Activated B cell treated with CpG ODN at 0.5 μM for 24 hours (primary cell): ENCODE results near the gene C5orf15. TPM values are rescaled to one million over a fixed set of nuclear protein-coding genes. Genes with fewer than 3 reads are reported as not detected.

Experiments used
- ATAC-seq: fragments of 200-7000 bp; cut with Tn5 transposase; one replicate; pipeline ENCODE4 v1.10.0; 2021; ENCODE audit warnings: low read depth, mild to moderate bottlenecking, moderate library complexity
- CTCF ChIA-PET: fragments of 350-600 bp; sonication (Branson Sonifier 250); formaldehyde crosslinking; loops from one replicate; lab custom pipeline; 2021; ENCODE audit warnings: antibody characterized with exemption; lab: Charles Lee
- POLR2A ChIA-PET: fragments of 350-600 bp; sonication (Branson Sonifier 250); formaldehyde crosslinking; loops from one replicate; lab custom pipeline; 2021; ENCODE audit warnings: antibody characterized with exemption; lab: Charles Lee
- DNase-seq: peaks from one replicate; pipeline ENCODE4 v3.0.0; 2022
- H3K27ac Mint-ChIP-seq: one replicate; pipeline ENCODE4 v1.8.0; 2020; ENCODE audit warnings: mixed read lengths
- H3K27me3 Mint-ChIP-seq: one replicate; pipeline ENCODE4 v1.8.0; 2021; ENCODE audit warnings: mixed read lengths
- H3K36me3 Mint-ChIP-seq: one replicate; pipeline ENCODE4 v1.8.0; 2021; ENCODE audit warnings: low read depth, mixed read lengths
- H3K4me1 Mint-ChIP-seq: one replicate; pipeline ENCODE4 v1.8.0; 2021; ENCODE audit warnings: mixed read lengths
- H3K4me3 Mint-ChIP-seq: one replicate; pipeline ENCODE4 v1.8.0; 2020; ENCODE audit warnings: mild to moderate bottlenecking, mixed read lengths
- H3K9me3 Mint-ChIP-seq: one replicate; pipeline ENCODE4 v1.8.0; 2020; ENCODE audit warnings: mixed read lengths
- intact Hi-C: fragments of 100-400 bp; cut with micrococcal nuclease; formaldehyde crosslinking; loops from one replicate; pipeline ENCODE4 v1.15.1; 2024
- total RNA-seq: library from RNA; stranded (reverse); gene quantifications from 2 replicates; pipeline ENCODE4 v1.2.3, GENCODE V29; 2022
- TF ChIP-seq, protein P1 (sequence below): fragments of 200-600 bp; IDR thresholded peaks from one replicate; pipeline ENCODE4 v1.8.0; 2022; ENCODE audit warnings: antibody characterized with exemption, mild to moderate bottlenecking

C5orf15 gene
- total RNA-seq, 1 donor from 2014 or later = 25.7 TPM

DNA sequence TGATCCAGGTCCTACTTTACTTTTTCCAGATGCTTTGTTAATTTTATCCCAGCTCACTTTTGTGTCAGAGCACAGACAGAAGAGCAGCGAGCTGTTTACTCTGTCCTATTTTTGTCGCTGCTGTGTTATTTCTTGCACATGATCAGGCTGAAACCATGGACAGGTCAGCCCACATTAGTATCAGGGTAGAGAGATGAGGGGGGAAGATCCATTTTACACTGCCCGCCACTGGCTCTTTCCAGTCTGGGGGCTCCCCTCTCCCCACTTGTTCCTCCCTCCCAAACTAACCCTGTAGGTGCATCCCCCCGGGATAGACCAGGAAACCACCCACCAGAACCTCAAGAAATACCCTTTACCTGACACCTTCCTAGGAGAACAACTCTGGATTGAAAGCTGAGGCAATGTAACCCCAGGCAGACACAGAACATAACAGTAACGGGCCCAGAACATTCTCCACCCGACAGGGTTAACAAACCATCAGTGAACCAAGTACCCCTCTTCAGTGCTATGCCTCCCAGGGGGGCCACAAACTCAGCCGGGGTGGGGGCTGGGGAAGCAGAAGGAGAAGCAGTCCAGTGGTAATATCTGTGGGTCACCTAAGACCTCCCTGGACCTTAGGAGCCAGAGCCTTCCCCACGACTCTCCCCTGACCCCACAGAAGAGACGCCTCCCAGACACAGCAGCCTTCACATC lies 26.0 kb upstream of the C5orf15 start:
- Mint-ChIP-seq H3K27me3 (no peaks in the 10 kb centered on the region), H3K36me3 (peaks cover 26% of the 10 kb centered on the region), H3K4me1 (peaks cover 55% of the 10 kb centered on the region), H3K27ac (no peak overlapping the region), H3K4me3 (no peak overlapping the region), H3K9me3 (no peaks in the 10 kb centered on the region)
- ATAC-seq (no peak), DNase-seq (no peak)
- CTCF ChIA-PET = interaction anchor here (2.5 kb wide), 1 partner anchor 15 kb away, joined by 8 read pairs; no protein-coding TSS in a partner anchor
- POLR2A ChIA-PET = interaction anchor here (0.5 kb wide), 1 partner anchor 18 kb away, joined by 5 read pairs; no protein-coding TSS in a partner anchor
- intact Hi-C loops = no loop called here
- TF ChIP-seq, protein P1, sequence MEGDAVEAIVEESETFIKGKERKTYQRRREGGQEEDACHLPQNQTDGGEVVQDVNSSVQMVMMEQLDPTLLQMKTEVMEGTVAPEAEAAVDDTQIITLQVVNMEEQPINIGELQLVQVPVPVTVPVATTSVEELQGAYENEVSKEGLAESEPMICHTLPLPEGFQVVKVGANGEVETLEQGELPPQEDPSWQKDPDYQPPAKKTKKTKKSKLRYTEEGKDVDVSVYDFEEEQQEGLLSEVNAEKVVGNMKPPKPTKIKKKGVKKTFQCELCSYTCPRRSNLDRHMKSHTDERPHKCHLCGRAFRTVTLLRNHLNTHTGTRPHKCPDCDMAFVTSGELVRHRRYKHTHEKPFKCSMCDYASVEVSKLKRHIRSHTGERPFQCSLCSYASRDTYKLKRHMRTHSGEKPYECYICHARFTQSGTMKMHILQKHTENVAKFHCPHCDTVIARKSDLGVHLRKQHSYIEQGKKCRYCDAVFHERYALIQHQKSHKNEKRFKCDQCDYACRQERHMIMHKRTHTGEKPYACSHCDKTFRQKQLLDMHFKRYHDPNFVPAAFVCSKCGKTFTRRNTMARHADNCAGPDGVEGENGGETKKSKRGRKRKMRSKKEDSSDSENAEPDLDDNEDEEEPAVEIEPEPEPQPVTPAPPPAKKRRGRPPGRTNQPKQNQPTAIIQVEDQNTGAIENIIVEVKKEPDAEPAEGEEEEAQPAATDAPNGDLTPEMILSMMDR = no peak

DNA sequence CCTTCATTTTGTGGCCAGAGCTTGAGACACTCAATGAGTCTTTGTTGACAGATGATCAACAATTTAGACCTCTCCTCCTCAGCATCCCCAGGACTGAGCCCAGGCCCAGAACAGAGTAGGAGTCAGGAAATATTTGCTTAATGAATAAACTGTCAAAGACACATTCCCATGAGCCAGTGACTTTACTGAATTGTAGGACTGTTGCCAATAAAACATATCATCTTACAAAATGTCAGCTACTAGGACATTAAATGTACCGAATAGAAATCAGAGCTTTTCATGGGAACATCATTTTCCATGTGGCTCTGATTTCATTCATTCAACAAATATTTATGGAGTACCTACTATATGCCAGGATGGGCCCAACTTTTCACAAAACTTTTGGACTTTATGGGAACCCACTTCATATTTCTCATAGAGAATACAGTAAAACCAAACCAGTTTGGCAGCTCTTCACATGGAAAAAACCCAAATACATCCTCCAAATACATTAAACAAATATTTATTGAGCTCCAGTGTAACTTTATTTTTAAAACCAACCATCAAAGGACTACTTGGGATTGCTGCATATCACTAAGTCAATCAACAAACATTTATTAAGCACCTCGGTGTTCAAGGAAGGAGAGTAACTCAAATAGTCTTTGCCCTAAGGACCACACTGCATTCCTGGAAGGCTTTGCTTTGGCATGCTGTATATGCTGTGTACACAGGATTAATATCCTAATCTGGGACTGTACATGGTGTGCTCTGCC lies 24.9 kb upstream of the C5orf15 start:
- CTCF ChIA-PET = interaction anchor here (0.8 to 2.5 kb wide), 2 partner anchors 14 to 890 kb away, joined by 3 to 8 read pairs; no protein-coding TSS in a partner anchor
- Mint-ChIP-seq H3K36me3 (peaks cover 34% of the 10 kb centered on the region), H3K4me1 (peaks cover 52% of the 10 kb centered on the region), H3K9me3 (no peaks in the 10 kb centered on the region), H3K4me3 (no peak overlapping the region), H3K27me3 (no peaks in the 10 kb centered on the region), H3K27ac (no peak overlapping the region)
- ATAC-seq = no peak
- TF ChIP-seq, protein P1 = no peak
- POLR2A ChIA-PET = interaction anchor here (0.6 to 1.4 kb wide), 4 partner anchors 12 to 125 kb away, joined by 3 to 4 read pairs (median 4); no protein-coding TSS in a partner anchor
- intact Hi-C loops = no loop called here
- no peak for DNase-seq

DNA sequence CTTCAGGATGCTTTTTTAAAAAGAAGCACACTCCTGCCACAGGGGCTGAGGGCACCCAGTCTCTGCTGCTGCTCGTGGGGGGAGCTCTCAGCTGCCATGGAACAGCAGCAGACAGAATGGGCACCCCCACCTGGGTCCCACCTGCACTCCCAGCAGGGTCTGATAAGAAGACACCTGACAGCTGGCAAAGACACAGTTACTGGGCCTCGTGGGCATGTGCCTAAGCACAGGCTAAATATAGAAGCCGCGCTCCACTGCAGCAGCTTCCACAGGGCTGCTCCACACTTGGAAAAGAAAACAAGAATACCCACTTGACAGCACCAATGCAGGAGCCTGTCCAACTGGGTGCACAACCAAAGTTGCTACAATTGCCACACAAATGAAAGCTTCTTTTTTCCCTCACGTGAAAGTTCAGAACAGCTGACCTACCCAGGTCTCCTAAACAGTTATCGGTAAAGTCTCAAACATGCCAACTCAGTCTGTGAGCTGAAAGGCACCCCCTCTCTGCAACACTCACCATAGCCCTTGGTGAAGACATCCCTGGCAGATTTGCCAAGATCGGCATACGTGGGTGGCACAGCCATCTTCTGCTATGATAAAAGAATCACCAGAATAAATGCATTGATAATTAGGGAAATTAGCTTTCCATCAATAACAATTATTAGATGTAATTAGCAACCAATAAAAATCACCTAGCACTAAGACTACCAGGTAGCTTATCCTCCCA lies 24.2 kb upstream of the C5orf15 start:
- Mint-ChIP-seq H3K36me3 (peaks cover 38% of the 10 kb centered on the region), H3K4me1 (peaks cover 47% of the 10 kb centered on the region), H3K27me3 (no peaks in the 10 kb centered on the region), H3K4me3 (no peak overlapping the region), H3K27ac (no peak overlapping the region), H3K9me3 (no peaks in the 10 kb centered on the region)
- TF ChIP-seq, protein P1 = no peak
- POLR2A ChIA-PET = interaction anchor here (0.6 to 1.4 kb wide), 5 partner anchors 13 to 126 kb away, joined by 3 to 4 read pairs (median 3); no protein-coding TSS in a partner anchor
- ATAC-seq = no peak
- intact Hi-C loops = no loop called here
- no peak for DNase-seq
- CTCF ChIA-PET = interaction anchor here (0.8 to 2.5 kb wide), 2 partner anchors 13 to 890 kb away, joined by 3 to 8 read pairs; no protein-coding TSS in a partner anchor

DNA sequence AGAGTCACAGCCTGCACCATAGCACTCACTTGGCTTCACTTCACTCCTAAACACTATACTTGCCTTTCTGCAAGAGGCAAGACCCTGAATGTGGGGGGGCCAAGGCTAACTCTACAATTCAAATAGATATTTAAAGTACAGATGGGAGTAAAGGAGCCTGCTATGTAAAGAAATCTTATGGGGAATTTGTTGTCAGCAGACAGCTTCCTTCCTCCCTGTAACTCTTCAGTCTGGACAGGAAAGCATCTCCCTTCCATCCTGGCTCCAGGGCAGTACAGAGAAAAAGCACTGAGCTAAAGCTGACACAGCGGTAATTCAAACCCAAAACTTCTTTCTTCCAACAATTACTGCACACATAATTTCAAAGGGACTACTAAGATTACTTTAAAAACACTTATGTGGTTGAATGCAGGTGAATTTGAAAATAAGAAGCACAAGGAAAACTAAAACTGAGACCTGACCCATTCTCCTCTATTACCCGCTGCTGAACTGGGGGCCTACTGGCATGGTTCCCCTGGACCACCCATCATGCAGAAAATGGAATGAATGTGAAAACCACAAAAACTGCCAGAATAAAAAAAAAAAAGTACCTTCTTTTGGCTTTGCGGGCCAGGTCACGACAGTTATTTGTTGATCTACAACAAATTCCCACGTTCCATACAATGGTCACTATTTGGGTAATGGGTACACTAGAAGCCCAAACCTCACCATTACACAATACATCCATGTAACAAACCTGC lies 22.9 kb upstream of the C5orf15 start:
- ATAC-seq = no peak
- Mint-ChIP-seq H3K4me3 (no peak overlapping the region), H3K27me3 (no peaks in the 10 kb centered on the region), H3K9me3 (no peaks in the 10 kb centered on the region), H3K36me3 (peaks cover 48% of the 10 kb centered on the region), H3K4me1 (peaks cover 39% of the 10 kb centered on the region), H3K27ac (no peak overlapping the region)
- CTCF ChIA-PET = interaction anchor here (0.9 kb wide), 1 partner anchor 48 kb away, joined by 3 read pairs; no protein-coding TSS in a partner anchor
- TF ChIP-seq, protein P1 = no peak
- DNase-seq = no peak
- POLR2A ChIA-PET = interaction anchor here (0.8 kb wide), 1 partner anchor 19 kb away, joined by 3 read pairs; no protein-coding TSS in a partner anchor
- intact Hi-C loops = no loop called here
